PC-3 (cell line): Measurements from ENCODE around the gene RHOJ.

ENCODE experiments used
- CTCF ChIP-seq: fragments of 300-600 bp; sonication (generic); conservative IDR thresholded peaks from 2 replicates; pipeline ENCODE4 v1.5.1; 2017; ENCODE audit warnings: antibody characterized with exemption, low read depth, mild to moderate bottlenecking, low read length
- EZH2 ChIP-seq: fragments of 300-600 bp; sonication (generic); IDR thresholded peaks from one replicate; pipeline ENCODE4 v1.6.1; 2017; ENCODE audit warnings: antibody characterized with exemption, mild to moderate bottlenecking, low read length; ENCODE audit not compliant: unreplicated experiment
- EZH2phosphoT487 ChIP-seq: fragments of 300-600 bp; sonication (generic); IDR thresholded peaks from 2 replicates; pipeline ENCODE4 v1.6.1; 2018; ENCODE audit warnings: mild to moderate bottlenecking, antibody characterized with exemption, low read length, borderline replicate concordance

DNA sequence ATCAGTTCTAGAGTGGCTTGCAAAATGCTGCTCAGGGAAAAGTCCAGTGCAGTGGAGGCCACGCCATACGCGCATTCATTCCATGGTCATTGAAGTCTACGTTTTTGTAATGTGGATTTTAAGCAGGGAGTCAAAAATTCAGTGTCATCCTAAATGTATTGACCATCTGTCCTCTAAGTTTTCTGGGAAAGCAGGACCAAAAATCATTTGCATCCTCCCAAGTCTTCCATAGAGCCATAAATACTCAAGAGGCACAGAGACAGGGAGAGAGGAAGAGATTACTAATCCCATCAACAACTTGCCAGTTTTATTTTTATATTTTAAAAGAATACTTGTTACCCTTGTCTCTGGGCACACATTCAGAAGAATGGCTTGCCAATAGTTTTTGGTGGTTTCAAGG is 36.9 kb downstream of the RHOJ start:
- TF ChIP-seq CTCF (no peak), EZH2 (no peak), EZH2phosphoT487 (no peak)
